ENCODE data around the gene VHLL.
"Not testable (repeated sequence)": the region's sequence is repeated elsewhere in the genome, so short reads cannot be mapped to it uniquely, and the experiment has no call there.

VHLL gene

DNA sequence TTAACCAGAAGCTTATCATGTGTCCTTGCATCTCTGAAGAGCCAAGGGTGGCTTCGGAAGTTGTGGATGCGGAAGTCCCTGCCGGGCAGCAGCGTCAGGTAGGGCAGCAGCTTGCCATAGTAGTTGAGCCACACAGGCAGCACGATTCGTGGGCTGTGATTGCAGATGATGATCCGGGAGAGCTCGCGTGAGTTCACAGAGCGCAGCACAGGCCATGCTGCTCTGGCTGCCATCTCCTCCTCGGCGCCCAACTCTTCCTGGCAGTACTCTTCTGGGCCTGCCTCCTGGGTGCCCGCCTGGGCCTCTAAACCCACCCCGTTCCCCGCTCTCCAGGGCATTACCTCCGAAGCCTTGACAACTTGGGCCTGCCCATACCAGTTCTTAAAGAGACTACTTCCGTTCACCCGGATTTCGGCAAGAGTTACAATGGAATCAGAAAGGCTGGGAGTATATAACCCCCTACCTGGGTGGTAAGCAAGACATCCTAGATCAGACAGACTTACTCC, at the start of gene VHLL:
Gene VHLL (minus strand): TSS at position 456 of the 506 bp plus-strand sequence. CDS start 118 bp downstream, at position 338.
- DNase-seq = no peak

DNA sequence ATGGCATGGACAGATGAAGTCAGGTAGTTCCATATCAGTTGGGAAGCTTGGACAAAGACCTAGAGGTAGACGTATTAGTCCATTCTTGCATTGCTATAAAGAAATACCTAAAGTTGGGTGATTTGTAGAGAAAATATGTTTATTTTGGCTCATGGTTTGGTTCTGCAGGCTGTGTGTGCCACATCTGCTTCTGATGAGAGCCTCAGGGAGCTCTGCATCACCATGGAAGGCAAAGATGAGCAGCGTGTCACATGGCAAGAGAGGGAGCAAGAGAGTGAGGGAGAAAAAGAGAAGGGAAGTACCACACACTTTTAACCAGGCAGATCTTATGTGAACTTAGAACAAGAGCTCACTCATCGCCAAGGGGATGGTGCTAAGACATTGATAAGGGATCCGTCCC, 48.2 kb upstream of the VHLL start:
- DNase-seq = no peak

DNA sequence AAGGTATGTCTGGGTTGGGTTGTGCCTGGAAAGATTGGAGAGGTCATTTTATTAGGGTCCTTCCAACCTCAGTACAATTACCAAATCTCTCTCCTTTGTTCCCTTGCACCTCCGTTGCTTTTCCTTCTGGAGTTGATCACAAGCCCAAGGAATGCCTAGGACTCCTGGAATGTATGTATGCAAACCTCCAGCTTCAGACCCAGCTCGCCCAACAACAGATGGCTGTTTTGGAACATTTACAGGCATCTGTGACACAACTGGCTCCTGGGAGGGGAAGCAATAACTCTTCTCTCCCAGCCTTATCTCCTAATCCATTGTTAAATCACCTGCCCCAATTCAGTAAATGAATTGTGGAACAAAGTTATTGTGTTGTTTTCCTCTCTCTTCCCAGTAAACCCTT, 47.5 kb upstream of the VHLL start:
- no peak for DNase-seq

DNA sequence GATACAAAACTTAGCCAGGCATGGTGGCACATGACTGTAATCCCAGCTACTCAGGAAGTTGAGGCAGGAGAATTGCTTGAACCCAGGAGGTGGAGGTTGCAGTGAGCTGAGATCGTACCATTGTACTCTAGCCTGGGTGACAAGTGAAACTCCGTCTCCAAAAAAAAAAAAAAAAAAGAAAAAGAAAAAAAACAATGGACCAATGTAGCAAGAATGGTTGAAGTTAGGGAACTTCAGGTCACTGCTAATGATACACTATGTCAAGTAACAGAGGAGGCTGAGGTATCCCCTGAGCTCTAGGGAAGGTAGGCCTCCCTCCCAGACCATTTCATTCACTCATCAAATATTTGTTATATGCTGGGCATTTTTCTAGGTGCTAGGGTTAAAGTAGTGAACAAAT, 46.9 kb upstream of the VHLL start:
- DNase-seq = not testable (repeated sequence)

DNA sequence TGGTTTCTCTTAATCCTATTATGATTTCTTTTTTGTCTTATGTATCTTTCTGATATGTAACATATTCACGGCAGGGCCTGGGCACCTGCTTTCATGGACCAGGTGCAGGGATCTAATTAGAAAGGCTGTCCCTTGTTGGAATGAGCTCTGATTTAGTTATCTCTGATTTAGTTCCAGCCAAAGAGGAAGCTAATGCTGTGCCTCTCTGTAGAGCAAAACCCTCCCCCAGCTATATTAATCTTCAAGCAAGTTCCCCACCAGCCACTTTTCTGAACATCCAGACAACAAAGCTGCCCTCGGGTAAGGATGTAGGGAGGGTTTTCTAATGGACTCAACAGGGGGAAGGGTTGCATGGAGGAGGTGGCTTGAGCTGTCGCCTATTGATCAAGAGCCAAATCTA, 45.3 kb upstream of the VHLL start:
- DNase-seq = no peak

DNA sequence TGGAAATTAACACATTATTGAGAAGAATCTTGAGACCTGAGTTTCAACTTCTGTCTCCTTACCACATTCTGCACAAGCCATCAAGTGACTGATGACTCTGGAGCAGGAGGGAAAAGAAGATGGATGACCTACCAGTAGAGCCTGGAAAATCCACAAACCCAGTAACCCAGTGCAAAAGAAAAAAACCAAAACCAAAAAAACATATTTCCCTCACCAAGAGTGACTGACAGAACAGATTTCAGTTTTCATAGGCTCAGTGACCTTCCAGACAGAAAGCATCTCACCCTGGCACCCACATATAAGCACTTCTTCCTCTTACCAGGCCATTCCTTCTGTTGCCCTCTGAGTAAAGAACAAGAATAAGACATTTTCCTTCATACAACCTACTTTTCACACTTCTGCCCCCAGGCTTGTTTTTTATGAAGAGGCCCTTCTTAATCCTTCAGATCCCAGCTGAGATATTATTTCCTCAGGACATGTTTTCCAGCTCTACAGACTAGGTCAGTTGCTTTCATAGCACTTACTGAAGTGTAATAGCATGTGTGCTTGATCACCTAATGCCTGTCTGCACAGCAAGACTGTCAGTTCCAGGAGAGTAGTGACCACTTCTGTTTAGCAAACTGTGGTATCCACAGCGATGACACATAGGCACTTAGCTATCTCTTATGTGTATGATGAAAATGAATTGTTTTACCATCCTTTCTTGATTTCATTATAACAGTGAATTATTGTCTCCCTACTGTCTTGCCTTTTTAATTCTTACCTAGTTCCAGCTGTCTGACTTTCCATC, 43.3 kb upstream of the VHLL start:
- DNase-seq = no peak

DNA sequence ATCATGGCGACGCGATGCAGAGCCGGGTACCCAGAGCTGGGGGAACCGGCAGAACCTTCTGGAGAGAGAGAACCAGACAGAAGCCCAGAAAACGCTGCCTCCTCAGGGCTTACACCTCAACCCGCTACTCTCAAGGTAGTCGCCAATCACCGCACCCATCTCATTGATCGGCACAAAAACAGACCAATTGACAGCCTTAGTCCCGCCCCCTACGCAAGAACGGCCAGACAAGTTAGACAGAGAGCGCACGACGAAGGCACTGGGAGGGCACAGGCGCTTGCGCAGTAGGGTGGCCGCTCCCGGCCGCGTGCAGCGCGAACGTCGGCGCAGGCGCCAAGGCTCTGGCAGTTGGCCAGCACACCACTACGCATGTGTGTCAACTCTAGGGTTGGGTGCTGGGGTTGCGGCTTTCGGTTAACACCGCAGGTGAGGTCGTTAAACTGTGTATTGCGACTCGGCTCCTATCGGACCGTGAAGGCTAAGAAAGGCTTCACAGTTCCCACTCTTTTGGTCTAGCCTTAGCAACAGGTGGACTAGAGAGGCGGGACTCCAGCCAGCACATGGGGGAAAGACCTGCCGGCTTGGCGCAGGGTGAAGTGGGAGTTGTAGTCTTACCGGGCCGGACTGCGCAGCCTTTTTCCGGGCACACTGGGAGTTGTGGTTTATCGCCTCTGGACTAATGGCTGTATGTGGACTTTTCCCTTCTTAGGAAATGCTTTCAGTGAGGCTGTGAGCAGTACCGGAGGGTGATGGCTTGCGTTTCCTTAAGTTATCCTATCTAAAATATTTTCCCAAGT, 39.3 kb upstream of the VHLL start, which contains the start of the genes CCT3 and TSACC:
Gene CCT3 (minus strand): TSS at position 113 of the 797 bp plus-strand sequence. CDS start 108 bp downstream, at position 5.
Gene TSACC (plus strand): TSS at position 347 of the 797 bp plus-strand sequence. CDS start 1,232 bp downstream, outside the sequence.
- DNase-seq = peak; percentile 94

DNA sequence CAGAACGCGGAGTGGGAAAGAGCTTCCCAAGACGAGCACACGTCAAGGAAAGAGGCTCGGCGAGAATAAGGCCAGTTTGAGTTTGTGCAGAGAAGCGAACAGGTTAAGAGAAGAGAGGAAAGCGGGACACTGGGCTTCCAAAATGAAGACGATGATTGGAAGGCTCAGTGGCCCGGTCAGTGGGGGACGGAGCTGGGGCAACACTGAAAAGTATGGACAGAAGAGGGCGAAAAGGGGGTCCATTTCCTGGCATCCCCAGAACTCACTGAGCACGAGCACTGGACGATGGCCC, 38.7 kb upstream of the VHLL start:
- no peak for DNase-seq

DNA sequence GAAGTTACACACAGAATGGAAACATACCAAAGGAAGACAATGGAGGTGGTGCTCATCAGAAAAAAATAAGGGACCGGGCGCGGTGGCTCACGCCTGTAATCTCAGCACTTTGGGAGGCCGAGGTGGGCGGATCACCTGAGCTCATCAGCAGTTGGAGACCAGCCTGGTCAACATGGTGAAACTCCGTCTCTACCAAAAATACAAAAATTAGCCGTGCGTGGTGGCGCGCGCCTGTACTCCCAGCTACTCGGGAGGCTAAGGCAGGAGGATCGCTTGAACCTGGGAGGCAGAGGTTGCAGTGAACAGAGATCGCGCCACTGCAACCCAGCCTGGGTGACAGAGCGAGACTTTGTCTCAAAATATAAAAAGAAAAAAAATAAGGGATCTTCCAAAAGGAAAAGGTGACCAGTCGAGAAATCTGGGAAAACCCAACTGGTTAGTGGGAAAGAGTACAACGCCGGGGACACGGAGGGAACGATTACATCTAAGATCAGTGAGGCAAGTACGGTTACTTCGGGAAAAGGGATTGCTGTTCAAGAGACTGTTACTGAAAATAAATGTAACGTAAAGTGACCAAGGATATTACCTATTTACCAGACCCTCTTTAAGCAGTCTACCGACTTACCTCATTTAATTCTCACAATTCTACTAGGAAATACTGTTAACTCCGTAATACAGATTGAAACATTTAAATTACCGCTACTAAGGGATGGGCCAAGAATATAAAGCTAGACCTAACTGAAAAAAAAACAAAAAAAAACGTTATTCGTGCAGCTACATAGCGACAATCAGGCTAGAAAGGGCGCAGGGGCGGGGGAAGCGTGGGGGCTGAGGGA, 38.2 kb upstream of the VHLL start:
- DNase-seq = no peak

DNA sequence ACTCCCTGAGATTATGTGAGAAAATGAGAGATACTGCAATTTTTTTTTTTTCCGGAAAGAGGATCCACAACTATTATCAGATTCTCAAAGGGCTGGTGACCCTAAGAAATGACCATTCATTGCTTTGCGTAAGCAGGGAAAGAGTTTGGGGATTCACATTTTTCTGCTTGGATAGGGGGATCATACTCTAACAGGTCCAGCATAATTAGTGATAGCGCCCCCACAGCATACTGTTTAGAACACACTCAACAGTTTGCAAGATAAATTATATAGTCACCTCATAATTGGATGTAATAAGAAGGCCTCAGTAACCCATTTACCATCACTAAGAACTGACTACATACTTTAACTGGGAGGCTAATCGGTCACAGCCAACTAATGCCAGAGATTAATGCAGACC, 37.1 kb upstream of the VHLL start:
- no peak for DNase-seq

DNA sequence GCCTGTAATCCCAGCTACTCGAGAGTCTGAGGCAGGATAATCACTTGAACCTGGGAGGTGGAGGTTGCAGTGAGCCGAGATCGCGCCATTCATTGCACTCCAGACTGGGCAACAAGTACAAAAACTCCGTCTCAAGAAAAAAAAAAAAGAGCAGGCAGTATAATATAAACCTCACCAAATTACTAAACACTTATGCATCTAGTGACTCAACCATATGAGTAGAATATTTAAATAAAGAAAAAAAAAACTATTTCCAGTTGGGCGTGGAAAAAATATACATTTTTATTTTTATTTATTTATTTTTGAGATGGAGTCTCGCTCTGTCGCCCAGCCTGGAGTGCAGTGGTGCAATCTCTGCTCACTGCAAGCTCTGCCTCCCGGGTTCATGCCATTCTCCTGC, 24.1 kb upstream of the VHLL start:
- not testable (repeated sequence) for DNase-seq

DNA sequence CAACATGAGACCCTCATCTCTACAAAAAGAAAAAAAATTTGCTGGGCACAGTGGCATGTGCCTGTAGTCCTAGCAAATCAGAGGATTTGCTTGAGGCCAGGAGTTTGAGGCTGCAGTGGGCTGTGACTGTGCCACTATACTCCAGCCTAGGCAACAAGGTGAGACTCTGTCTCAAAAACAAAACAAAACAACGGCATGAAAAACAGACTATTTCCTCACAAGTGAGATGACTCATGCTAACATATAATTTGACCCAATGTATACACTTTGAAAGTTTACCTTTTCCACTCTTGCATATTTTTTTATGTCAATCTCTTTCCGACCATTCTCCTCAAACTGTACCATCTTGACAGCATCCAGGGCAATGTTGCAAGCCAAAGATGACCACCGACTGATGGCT, 21.5 kb upstream of the VHLL start:
- no peak for DNase-seq

DNA sequence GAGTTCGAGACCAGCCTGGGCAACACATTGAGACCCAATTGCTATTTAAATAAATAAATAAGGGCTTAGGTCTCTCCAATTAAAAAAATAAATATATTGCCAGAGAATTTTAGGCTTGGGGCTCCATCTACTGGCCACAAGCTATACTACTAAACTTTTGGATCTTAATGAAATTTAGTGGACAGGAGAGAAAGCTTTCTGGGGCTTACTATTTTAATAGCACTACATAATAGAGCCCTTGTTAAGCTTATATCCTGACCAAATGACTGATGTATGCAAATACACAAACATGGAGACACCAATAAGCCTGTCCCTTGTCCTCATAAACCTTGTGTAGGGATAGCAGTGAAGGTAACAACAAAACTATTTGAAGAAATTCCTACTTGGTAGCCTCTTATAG, 20.6 kb upstream of the VHLL start:
- no peak for DNase-seq

DNA sequence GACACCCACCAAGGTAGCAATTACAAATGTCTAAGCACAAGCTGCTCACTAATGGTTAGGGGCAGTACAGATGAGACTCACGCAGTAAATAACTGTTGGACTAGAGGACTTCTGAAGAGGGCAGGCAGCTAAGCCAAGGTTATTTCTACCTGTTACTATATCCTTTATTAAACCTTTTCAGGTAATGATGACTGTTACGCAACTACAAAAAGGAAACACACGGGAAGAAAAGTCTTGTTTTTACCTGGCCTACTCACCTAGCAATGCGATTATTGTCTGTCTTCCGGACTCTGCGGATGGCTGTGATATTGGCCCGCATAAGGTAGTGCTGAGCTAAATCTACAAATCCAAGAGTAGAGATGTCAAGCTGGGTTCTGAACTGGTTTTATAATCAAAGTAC, 17.8 kb upstream of the VHLL start:
- DNase-seq = no peak

DNA sequence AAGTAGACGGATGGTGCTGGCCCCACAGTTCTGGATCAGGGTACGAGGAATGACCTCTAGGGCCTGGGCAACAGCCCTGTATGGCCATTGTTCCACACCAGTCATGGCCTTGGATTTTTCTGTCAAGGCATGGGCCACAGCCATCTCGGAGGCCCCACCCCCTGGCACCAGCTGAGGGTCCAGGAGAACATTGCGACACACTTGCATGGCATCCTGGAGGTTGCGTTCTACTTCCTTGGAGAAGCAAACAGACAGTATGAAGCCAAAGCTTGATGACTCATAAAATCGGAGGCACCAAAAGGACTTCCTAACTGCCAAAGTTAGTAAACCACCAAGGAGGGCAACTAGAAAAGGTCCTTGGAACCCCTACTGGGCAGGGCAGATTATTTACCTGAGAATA, 11.9 kb upstream of the VHLL start:
- no peak for DNase-seq

DNA sequence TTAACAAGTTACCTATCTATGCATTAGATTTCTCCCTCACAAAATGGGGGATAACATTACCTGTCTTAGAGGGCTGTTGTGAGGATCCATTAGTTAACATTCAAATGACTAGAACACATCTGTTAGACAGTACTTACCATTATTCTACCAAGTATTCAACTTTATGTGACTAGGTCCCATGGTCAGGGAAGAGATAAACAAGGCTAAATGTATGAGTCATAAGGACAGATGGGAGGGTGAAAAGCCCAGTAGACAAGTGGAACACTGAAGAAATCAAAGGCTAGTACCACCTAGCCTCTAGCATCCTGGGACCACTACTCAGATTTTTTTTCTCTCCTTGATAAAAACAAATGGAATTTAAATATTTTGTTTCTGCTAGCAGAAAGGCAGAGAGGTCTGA, 9.0 kb upstream of the VHLL start:
- DNase-seq = no peak

DNA sequence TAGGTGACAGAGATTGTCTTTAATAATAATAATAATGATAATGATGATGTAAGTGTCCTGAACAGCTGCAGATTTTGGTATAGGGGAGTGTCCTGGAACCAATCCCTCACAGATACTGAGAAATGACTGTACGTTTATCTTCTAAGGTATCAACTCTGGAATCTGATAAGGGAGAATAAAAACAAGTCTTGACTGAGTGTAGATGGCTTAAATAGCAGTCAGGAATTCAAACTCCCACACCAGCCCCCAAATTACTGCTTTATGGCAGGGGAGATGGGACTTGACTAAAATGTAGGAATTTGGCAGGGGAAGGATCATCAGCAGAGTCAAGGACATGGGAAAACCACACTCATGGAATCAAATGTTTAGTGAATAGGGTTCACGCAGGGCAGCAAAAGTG, 6.1 kb upstream of the VHLL start:
- no peak for DNase-seq

DNA sequence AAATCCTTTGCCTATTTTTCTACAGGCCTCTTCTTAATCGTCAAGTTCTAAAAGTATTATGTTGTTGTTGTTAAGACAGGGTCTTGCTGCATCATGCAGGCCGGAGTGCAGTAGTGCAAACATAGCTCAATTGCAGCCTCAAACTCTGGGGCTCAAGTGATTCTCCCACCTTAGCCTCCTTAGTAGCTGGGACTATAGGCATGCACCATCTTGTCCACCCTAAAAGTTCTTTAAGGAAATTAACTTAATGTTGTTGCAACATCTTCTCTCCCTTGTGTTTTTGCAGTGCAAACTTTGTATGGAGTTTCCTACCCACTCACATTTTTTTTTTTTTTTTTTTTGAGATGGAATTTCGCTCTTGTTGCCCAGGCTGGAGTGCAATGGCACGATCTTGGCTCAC, 4.1 kb upstream of the VHLL start:
- DNase-seq = no peak

DNA sequence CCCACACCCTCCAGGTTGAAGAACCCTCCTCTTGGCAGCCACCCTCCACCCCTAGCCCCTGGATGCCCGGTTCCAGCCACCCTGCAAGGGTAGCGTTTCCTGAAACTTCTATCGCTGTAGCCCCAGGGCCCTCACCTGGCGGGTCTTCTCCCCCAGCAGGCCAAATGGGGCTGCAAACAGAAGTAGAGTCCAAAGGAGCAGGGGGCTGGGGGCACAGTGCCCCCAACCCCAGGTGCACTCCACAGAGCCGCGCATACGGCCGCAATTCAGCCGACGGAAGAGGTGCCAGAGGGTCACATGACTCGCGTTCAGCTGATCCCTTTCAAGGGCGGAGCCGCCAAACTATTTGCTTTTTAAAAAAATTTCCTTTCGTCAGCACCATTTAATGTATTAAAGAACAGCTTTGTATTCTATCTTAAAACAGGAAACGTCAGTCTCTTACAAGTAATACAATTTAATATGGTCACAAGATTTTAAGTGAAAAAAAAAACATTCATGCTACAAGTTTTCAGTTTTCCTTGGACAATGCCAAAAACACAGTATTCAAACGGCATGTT, 3.6 kb downstream of the VHLL start, which contains the start of gene GLMP:
Gene GLMP (minus strand): TSS at position 289 of the 557 bp plus-strand sequence. CDS start 34 bp downstream, at position 255.
- no peak for DNase-seq

DNA sequence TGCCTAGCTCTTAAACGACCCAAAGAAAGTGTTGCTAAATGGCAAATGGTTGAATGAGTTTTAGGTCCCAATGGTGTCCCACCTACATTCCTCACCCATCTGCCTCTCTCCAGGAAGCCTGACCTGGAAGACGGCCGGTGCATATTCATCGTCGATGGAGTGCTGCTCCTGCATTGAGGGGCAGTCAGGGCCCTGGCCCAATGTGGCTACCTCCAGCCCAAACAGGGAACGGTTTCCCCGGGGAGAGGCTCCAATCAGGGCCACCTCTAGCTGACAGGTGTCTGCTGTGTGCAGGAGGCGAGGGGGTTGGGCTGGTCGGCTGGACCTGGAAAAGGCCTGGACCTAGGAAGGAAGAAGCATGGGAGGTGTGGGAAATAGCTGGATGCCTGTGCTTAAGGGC, 5.2 kb downstream of the VHLL start:
- DNase-seq = no peak

DNA sequence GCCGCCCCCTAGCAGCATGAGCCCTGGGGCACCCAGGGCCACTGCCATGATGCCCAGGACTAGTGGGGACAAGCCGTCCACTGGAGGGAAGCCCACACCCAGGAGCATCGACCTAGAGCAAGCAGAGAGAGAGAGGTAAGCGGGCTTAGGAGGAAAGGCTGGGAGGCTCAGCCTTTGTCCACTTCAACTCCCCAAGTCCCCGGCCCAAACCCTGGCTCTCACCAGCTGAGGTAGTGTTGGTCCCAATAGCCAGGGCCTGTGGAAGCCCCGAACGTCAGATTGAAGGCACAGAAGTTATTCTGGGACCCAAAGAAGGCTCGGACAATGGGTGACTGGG, 6.0 kb downstream of the VHLL start:
- no peak for DNase-seq

DNA sequence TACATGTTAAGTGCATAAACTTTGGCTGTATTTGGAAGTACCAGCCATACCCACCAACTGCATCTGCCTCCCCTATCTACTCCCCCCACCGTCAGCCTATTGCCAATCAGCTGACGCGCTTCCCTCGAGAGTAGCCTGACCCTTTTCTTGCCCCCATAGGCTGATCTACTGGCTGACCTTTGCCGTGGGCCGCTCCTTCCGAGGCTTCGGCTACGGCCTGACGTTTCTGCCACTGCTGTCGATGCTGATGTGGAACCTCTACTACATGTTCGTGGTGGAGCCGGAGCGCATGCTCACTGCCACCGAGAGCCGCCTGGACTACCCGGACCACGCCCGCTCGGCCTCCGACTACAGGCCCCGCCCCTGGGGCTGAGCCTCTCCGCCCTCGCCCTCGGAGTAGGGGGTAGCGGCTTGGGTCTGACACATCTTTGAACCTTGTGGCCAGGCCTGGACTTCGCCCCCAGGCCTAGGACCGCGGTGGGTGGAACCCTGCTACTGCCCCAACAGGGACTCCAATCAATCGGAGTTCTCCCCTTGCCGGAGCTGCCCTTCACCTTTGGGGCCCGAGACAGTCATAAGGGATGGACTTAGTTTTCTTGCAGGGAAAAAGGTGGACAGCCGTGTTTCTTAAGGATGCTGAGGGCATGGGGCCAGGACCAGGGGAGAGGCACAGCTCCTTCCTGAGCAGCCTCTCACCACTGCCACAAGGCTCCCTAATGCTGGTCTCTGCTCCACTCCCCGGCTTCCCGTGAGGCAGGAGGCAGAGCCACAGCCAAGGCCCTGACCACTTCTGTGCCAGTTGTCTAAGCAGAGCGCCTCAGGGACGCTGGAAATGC, 7.7 kb downstream of the VHLL start:
- DNase-seq = no peak

Measured in NCI-H1436 treated with DMSO at 0.1 percent for 48 hours (cell line).